Ishikawa (cell line): ENCODE data around the gene TRRAP.

Experiments used
- CEBPB ChIP-seq: IDR thresholded peaks from 2 replicates; pipeline ENCODE4 v1.6.1; 2012
- CREB1 ChIP-seq: IDR thresholded peaks from 2 replicates; pipeline ENCODE4 v1.6.1; 2012; ENCODE audit warnings: low read depth
- FOXM1 ChIP-seq: IDR thresholded peaks from 2 replicates; pipeline ENCODE4 v1.6.1; 2012; ENCODE audit warnings: low read depth, borderline replicate concordance
- YY1 ChIP-seq: IDR thresholded peaks from 2 replicates; pipeline ENCODE4 v1.6.1; 2012; ENCODE audit warnings: low read depth

- no peak for TF ChIP-seq CEBPB
- TF ChIP-seq YY1 = no peak
- no peak for TF ChIP-seq CREB1
- TF ChIP-seq FOXM1 = no peak
Observed at GRCh38 chr7:99042957-99043356, 164.6 kb downstream of the TRRAP start.
